IMR-90 (cell line): ENCODE results near the gene ADGRB3. TPM values are rescaled to one million over a fixed set of nuclear protein-coding genes. Genes with fewer than 3 reads are reported as not detected.

Experiments
- ATAC-seq: fragments of 200-7000 bp; cut with Tn5 transposase; 2 replicates; pipeline ENCODE4 v1.9.1; 2020; ENCODE audit warnings: low read depth, mild to moderate bottlenecking, moderate library complexity
- BruUV-seq: library from RNA; stranded (reverse); fragments of 400-500 nt; replicated peaks from 2 replicates; lab custom pipeline; 2021; lab: Mats Ljungman, UMichigan
- CTCF ChIA-PET: fragments of 300-600 bp; formaldehyde crosslinking; extraction: SDS; loops from one replicate; lab custom pipeline; 2021; ENCODE audit warnings: antibody characterized with exemption; lab: Yijun Ruan, JAX
- POLR2A ChIA-PET: fragments of 300-600 bp; sonication (Branson Sonifier 250); formaldehyde crosslinking; loops from one replicate; lab custom pipeline; 2022; ENCODE audit warnings: antibody characterized with exemption; ENCODE audit not compliant: unreplicated experiment; lab: Charles Lee
- DNase-seq: peaks from one replicate; pipeline ENCODE4 v3.0.0; 2013
- H2AFZ ChIP-seq: replicated peaks from 2 replicates; pipeline ENCODE3; 2013; ENCODE audit warnings: low read length, mild to moderate bottlenecking; ENCODE audit not compliant: poor library complexity
- H2AK5ac ChIP-seq: 2 replicates; pipeline ENCODE4 v1.6.1; 2013; ENCODE audit warnings: low read depth, low read length, inconsistent platforms
- H2AK9ac ChIP-seq: replicated peaks from 2 replicates; pipeline ENCODE3; 2013; ENCODE audit warnings: mild to moderate bottlenecking, low read depth, low read length, moderate library complexity; ENCODE audit not compliant: poor library complexity
- H2BK120ac ChIP-seq: 2 replicates; pipeline ENCODE4 v1.6.1; 2013; ENCODE audit warnings: low read depth, low read length, inconsistent platforms
- H2BK15ac ChIP-seq: 3 replicates; pipeline ENCODE4 v1.6.1; 2013; ENCODE audit warnings: low read depth, low read length, inconsistent platforms
- H2BK20ac ChIP-seq: 2 replicates; pipeline ENCODE4 v1.6.1; 2013; ENCODE audit warnings: low read depth, mild to moderate bottlenecking, inconsistent platforms, low read length, moderate library complexity
- H2BK5ac ChIP-seq: 2 replicates; pipeline ENCODE4 v1.6.1; 2013; ENCODE audit warnings: mild to moderate bottlenecking, low read depth, low read length, inconsistent platforms; ENCODE audit not compliant: poor library complexity, severe bottlenecking
- H3K14ac ChIP-seq: replicated peaks from 2 replicates; pipeline ENCODE4 v1.6.1; 2013; ENCODE audit warnings: low read depth, low read length, inconsistent platforms
- H3K18ac ChIP-seq: 2 replicates; pipeline ENCODE4 v1.6.1; 2013; ENCODE audit warnings: low read depth, low read length, control low read depth
- H3K23ac ChIP-seq: 2 replicates; pipeline ENCODE4 v1.6.1; 2013; ENCODE audit warnings: low read depth, low read length, inconsistent platforms
- H3K27ac ChIP-seq: 2 replicates; pipeline ENCODE4 v1.5.1; 2013; ENCODE audit warnings: mild to moderate bottlenecking, control low read depth, low read length; ENCODE audit not compliant: insufficient read depth
- H3K27me3 ChIP-seq: 2 replicates; pipeline ENCODE4 v1.6.1; 2013; ENCODE audit warnings: low read length; ENCODE audit not compliant: control insufficient read depth, insufficient read depth
- H3K36me3 ChIP-seq: 2 replicates; pipeline ENCODE4 v1.6.1; 2013; ENCODE audit warnings: low read length, mixed read lengths; ENCODE audit not compliant: control insufficient read depth, insufficient read depth
- H3K4ac ChIP-seq: 2 replicates; pipeline ENCODE4 v1.6.1; 2013; ENCODE audit warnings: low read depth, low read length, inconsistent platforms
- H3K4me1 ChIP-seq: 2 replicates; pipeline ENCODE4 v1.6.1; 2013; ENCODE audit warnings: low read length, mixed read lengths; ENCODE audit not compliant: control insufficient read depth, insufficient read depth
- H3K4me2 ChIP-seq: 2 replicates; pipeline ENCODE4 v1.6.1; 2013; ENCODE audit warnings: low read depth, mild to moderate bottlenecking, control low read depth, low read length, moderate library complexity
- H3K4me3 ChIP-seq: 2 replicates; pipeline ENCODE4 v1.5.1; 2013; ENCODE audit warnings: low read depth, mild to moderate bottlenecking, control low read depth, low read length, moderate library complexity; ENCODE audit not compliant: insufficient read depth
- H3K56ac ChIP-seq: 2 replicates; pipeline ENCODE4 v1.6.1; 2013; ENCODE audit warnings: low read length, inconsistent platforms; ENCODE audit not compliant: insufficient read depth; ENCODE audit errors: extremely low read depth
- H3K79me1 ChIP-seq, 2 experiments: 2 replicates each; pipeline ENCODE4 v1.6.1; 2013; ENCODE audit warnings: low read length in 2 of 2, inconsistent platforms in 1 of 2, low read depth in 1 of 2
- H3K9ac ChIP-seq: 2 replicates; pipeline ENCODE4 v1.6.1; 2013; ENCODE audit warnings: low read depth, low read length, control low read depth
- H3K9me1 ChIP-seq: 2 replicates; pipeline ENCODE4 v1.6.1; 2013; ENCODE audit warnings: low read length, inconsistent platforms; ENCODE audit not compliant: insufficient read depth
- H3K9me3 ChIP-seq: 2 replicates; pipeline ENCODE4 v1.6.1; 2013; ENCODE audit warnings: low read length; ENCODE audit not compliant: control insufficient read depth, insufficient read depth
- H4K20me1 ChIP-seq: 2 replicates; pipeline ENCODE4 v1.6.1; 2013; ENCODE audit warnings: low read length, inconsistent platforms; ENCODE audit not compliant: insufficient read depth
- H4K5ac ChIP-seq: 2 replicates; pipeline ENCODE4 v1.6.1; 2013; ENCODE audit warnings: mild to moderate bottlenecking, low read depth, low read length, control low read depth
- H4K8ac ChIP-seq, 2 experiments: 2 replicates each; pipeline ENCODE4 v1.6.1; 2013; ENCODE audit warnings: low read depth in 2 of 2, low read length in 2 of 2, control low read depth in 1 of 2, inconsistent platforms in 1 of 2
- H4K91ac ChIP-seq: 2 replicates; pipeline ENCODE4 v1.6.1; 2013; ENCODE audit warnings: low read depth, low read length, inconsistent platforms; ENCODE audit not compliant: insufficient read depth
- NFE2L2 ChIP-seq: fragments of 150-350 bp; IDR thresholded peaks from 2 replicates; pipeline ENCODE4 v1.6.1; 2016; ENCODE audit warnings: low read depth, mild to moderate bottlenecking, low read length
- RFX5 ChIP-seq: IDR thresholded peaks from 2 replicates; pipeline ENCODE4 v1.8.0; 2012; ENCODE audit warnings: low read depth, mild to moderate bottlenecking, low read length, moderate library complexity
- WGBS, 2 experiments: methylation state at CpG; one replicate each; pipeline versions ENCODE4 v1.1.5 to v1.1.7; 2013; ENCODE audit warnings: missing lambda C conversion rate in 2 of 2; ENCODE audit not compliant: insufficient read length in 1 of 2; ENCODE audit errors: extremely low coverage in 2 of 2; 5-methylcytosine and 5-hydroxymethylcytosine counted together
- dilution Hi-C: fragments of 300-500 bp; cut with HindIII; formaldehyde crosslinking; loops from one replicate; pipeline ENCODE4 v1.14.3; 2018; ENCODE audit warnings: low sequenced_read_pairs; ENCODE audit not compliant: unreplicated experiment
- in situ Hi-C: fragments of 300-500 bp; cut with MboI; formaldehyde crosslinking; loops from 3 replicates; pipeline ENCODE4 v1.14.3; 2019; ENCODE audit warnings: low sequenced_read_pairs, inconsistent platforms, mixed read lengths
- intact Hi-C: fragments of 100-400 bp; cut with micrococcal nuclease; formaldehyde crosslinking; loops from 2 replicates; pipeline ENCODE4 v1.10.0; 2022
- polyA plus RNA-seq, 3 experiments: library from polyadenylated mRNA; depleted of rRNA; stranded (reverse); fragments of >200 nt; gene quantifications; 2 replicates each; pipeline ENCODE4 v1.2.3, GENCODE V29; 2012; ENCODE audit warnings: low replicate concordance in 1 of 3
- total RNA-seq: library from RNA; depleted of rRNA; stranded (reverse); fragments of >200 nt; gene quantifications from 2 replicates; pipeline ENCODE4 v1.2.3, GENCODE V29; 2012

The ADGRB3 gene
- total and polyA plus RNA-seq, 2 of the 4 experiments (the other 2 are of a cell fraction) = not detected

GRCh38 chr6:69217343-69217742 is 582.3 kb downstream of the ADGRB3 start:
- no peak overlapping the region for H2AK9ac ChIP-seq
- H2BK15ac ChIP-seq = no peak overlapping the region
- H3K23ac ChIP-seq = no peak overlapping the region
- no peaks in the 10 kb centered on the region for H3K79me1 ChIP-seq
- H2BK5ac ChIP-seq = no peak overlapping the region
- H2BK20ac ChIP-seq = no peak overlapping the region
- ATAC-seq (no peak), DNase-seq (no peak)
- H3K27ac ChIP-seq = no peak overlapping the region
- WGBS, 2 experiments = 0% methylated on average over 1 of the region's 2 CpGs; no CpG with 5 or more reads in 1 of the 2 experiments
- H3K14ac ChIP-seq = no peak overlapping the region
- ChIA-PET POLR2A (no interaction called here), CTCF (no interaction called here)
- no peaks in the 10 kb centered on the region for H3K9me3 ChIP-seq
- dilution Hi-C loops (no loop called here), intact Hi-C loops (no loop called here), in situ Hi-C loops (no loop called here)
- no peak overlapping the region for H3K56ac ChIP-seq
- no peaks in the 10 kb centered on the region for H4K20me1 ChIP-seq
- H3K9ac ChIP-seq = no peak overlapping the region
- no peak for TF ChIP-seq NFE2L2
- TF ChIP-seq RFX5 = no peak
- H3K4me2 ChIP-seq = no peak overlapping the region
- no peak overlapping the region for H2AK5ac ChIP-seq
- H3K9me1 ChIP-seq = no peaks in the 10 kb centered on the region
- H4K91ac ChIP-seq = no peak overlapping the region
- H3K18ac ChIP-seq = no peak overlapping the region
- no peak overlapping the region for H3K4ac ChIP-seq
- no peak overlapping the region for H2AFZ ChIP-seq
- no peak overlapping the region for H3K4me3 ChIP-seq
- H2BK120ac ChIP-seq = no peak overlapping the region
- BruUV-seq = no TSS peak
- no peak overlapping the region for H4K8ac ChIP-seq
- H3K36me3 ChIP-seq = no peaks in the 10 kb centered on the region
- H3K4me1 ChIP-seq = no peaks in the 10 kb centered on the region
- no peak overlapping the region for H4K5ac ChIP-seq
- H3K27me3 ChIP-seq = no peaks in the 10 kb centered on the region
